GM19397 (cell line): ENCODE data around the gene ABHD10.
A peak's percentile ranks its signal among the peaks of the same experiment; 100 is the strongest.

Experiments used
- ATAC-seq: cut with Tn5 transposase; IDR thresholded peaks from one replicate; pipeline ENCODE4 v1.9.1; 2021; ENCODE audit warnings: mild to moderate bottlenecking, moderate library complexity; ENCODE audit not compliant: unreplicated experiment

ABHD10 gene

DNA sequence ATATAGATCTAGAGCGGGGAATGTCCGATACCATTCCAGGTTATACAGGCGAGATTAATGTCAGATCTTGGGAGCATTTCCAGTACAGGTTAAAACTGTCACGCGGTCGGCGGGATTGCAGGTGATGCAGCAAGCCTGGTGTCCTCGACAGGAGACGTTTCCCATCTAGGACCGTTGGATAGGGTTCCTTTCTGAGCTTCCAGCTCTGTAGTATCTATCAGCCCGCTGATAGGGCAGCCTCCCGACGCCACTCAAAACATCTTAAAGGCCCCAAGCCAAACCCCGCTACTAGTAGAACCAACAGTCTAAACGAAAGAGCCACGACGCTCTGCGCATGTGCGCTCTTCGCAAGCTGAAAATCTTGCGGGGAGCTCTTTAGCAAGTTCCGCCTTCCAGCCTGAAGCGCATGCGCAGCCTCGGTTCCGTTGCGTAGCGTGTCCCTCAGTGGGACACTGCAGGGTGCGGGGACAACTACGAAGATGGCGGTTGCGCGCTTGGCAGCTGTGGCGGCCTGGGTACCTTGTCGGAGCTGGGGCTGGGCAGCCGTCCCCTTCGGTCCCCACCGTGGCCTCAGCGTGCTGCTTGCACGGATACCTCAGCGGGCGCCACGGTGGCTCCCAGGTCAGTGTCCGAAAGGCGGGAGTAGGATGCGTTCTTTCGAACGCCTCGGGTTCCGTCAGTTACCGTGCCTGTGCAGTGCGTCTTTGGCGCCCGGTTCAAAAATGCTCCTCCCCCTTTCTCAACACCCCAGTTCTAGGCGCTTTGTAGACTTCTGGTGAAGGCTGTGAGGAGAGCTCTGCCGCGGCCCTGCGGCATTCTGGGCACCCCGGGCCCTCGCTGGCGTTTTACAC is at the start of gene ABHD10:
TSS of gene ABHD10 (plus strand) at position 444 of the 851 bp plus-strand sequence. CDS start at position 480, 36 bp downstream.
- ATAC-seq: peak; percentile 97

DNA sequence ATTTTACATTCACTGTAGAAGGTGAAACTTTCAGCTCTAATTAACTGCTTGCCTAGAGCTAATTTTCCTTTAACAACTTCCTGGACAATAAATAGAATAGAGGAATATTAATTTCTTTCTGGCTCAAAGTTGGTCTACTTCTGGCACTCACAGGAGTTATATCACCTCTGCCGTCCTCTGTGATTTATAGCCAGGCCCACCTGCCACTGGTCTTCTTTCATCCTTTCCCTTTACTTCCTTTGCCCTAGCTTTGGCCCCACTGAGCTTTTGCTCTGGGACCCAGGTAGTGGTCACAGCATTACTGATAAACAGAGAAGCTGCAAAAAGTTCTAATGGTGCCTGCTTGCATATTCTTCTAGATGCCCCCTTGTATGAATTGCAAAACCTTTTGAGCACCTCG is 49.3 kb upstream of the ABHD10 start:
- ATAC-seq: no peak

DNA sequence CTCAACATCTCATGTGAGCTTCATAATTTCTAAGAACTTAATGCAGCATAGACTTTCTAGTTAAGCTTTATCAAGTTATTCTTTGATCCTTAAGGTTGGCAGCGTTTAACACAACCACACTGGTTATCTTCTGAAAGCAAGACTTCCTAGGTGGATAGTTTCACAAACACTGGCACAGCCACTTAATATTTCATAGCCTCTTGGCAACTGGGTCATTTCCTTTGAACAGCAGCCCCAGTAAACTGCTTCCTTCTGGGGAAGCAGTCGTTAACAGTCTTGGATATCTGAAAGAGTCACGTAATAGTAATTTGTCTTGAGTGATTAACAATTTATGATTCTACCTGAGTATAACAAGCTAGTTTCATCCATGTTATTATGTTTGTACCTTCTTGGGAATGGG is 45.9 kb upstream of the ABHD10 start:
- no peak for ATAC-seq

DNA sequence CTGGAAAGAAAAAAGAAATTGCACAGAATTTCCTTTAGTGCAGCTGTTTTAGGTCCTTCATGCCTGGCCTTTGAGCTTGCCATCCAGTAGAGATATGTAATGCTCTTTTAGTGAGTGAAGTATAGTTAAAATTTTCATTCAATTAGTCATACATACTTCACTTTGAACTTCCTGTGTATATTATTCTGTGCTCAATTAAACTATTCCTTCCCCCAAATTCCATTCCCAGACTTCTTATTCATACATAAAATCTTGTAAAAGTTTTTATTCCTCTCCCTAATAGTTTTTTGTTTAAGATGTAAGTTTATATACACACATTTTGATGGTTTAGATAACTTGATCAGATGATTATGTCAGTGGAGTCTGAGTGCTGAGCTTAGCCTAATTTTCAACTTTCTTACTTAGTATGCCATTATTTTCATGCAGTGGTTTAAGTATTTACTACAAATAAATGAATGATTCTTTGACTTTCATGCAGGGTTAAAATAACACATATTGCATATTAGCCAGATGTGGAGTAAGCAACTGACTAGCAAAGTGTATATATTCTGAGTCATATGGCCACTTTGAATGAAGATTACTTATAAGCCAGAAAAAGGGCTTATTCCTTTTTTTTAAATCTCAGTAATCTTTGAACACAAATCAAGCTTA is 42.5 kb upstream of the ABHD10 start:
- ATAC-seq: no peak

DNA sequence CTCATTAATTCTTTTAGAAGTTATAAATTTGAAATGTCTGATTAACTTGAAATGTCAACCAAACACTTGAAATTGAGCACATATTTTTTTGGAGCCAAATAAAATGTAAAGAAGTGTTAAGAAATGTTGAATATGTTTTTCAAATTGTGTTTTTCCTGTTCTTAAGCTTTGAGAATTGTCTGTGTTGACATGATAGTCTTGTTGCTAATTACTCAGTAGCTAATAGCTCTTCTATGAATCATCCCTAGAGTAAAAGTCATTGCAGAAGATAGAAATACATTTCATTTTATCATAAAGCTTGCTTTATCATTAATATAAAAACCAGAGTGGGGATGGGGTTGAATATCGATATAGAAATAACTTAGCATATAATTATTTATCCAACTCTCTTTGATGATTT is 41.9 kb upstream of the ABHD10 start:
- ATAC-seq: no peak

DNA sequence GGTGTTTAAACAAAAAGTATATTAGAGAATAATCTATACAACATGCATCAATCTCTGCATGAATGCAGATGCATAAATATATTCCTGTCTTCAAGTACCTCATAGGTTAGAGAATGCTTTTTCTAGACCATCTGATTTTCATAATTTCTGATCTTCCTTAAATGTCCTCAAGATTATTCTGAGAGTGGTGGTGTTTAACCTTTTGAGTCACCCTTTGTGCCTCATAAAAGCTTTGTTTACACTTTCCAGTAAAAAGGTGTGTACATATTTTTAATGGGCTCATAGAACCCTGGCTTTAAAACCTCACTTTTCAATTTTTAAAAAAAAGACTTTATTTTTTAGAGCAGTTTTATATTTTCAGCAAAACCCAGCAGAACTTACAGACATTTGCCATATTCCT is 41.0 kb upstream of the ABHD10 start:
- ATAC-seq: no peak

DNA sequence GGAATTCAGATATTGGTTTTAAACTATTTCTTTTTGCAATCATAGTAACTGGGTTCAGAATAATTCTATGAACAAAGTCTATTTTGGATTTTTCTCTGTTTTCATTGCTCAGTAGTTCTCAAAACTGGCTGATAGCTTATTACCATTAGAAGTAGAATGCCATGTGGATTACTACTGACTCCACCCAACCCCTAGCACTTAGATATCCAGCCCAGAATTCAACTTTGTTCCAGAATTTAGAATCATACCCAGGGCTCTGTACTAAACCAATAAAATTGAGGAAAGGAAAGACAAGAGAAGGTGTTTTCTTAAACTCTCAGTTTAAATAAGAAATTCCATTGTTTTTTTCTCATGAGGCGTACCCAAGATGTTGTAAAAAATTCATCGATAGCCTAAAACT is 39.0 kb upstream of the ABHD10 start:
- no peak for ATAC-seq

DNA sequence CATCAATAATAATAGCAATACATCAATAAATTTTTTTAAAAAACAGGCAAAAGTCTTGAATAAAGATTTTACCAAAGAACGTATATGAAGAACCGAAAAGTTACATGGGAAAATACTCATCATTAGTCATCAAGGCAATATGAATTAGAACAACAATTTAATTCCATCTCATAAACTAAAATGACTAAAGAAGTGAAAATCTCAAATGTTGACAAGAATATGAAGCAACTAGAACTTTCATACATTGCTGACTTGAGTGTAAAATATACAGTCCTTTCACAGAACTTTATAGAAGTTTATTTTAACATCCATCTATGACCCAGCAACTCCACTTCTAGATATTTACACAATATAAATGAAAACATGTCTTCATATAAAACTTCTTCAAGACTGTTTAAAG is 35.3 kb upstream of the ABHD10 start:
- no peak for ATAC-seq

DNA sequence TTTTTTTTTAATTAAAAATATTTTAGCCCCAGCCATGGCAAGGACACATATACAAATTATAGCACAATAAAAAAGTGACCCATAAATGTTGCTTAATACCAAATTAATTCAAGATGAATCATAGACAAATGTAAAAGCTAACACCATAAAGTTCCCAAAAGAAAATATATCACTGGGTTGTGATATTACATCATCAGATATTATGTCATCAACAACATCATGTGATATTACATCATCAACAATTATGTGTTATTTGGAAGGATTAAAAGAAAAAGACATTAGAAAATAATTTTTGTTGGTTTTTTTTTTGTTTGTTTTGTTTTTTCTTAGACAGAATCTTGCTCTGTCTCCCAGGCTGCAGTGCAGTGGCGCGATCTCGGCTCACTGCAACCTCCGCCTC is 34.5 kb upstream of the ABHD10 start:
- no peak for ATAC-seq

DNA sequence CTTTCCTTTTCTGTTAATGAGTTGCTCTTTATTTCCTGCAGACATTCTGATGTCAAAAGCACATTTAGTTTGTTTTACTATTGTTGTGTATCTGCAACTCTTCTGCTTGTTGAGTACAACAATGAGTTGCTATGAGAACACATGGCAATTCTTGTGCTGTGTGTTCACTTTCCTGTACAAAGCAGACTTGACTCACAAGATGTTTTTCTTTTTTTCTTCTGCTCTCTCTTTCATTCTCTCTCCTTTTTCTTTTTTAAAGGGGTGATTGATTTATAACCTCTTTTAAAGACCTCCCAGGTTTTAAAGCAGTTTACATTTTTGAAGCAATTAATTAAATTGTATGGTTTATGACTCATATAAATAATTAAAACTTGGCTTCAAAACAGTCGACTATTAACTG is 31.6 kb upstream of the ABHD10 start:
- no peak for ATAC-seq

DNA sequence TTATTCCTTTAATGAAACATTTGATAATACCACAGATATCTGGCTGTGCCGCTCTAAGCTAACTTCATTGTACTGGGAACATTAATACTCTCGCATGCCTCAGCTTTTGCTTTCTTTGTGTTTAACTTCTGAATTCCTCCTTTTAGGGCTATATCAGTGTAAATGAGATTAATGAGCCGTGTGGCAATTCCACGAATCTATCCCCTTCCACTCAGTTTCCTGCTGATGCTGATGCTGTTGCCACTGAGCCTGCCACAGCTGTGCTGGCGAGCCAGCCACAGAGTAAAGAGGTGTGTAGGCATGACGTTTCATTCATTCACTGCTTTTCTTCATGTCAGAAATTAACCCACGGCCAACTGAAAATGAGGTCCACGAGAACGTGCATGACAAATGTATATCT is 30.0 kb upstream of the ABHD10 start:
- ATAC-seq: no peak

DNA sequence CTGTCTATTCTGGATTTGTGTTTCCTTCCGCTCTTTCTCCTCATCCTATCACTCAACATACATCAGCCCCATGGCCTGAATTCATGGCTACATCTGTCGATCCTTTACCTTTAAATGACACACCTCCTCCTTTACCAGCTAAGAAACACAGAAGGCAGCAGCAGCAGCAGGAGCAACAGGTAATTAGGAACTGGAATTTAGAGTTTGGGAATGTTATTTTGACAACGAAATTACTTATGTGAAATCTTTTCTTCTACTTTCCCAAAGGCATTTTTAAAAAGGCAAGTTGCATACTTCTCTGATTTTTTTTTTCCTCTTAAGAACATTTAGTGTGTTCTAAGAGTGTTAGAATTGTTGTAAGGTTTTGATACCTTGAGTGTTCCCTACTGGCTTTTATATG is 29.1 kb upstream of the ABHD10 start:
- ATAC-seq: no peak

DNA sequence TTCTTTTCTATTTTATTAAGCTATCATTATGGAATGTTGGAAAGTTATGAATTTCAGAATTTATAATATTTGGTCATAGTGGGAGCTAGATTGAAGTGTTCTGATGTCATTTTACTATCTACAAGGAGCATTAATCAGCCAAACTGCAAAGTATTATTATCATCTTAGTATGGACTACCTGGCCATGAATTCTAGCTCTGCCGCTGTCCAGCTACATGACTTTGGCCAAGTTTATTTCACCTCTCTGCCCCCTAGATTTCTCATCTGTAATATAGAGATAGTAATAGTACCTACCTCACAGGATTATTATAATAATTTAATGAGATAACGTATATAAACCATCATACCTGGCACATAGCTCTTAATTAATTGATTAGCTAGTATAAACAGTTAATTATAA is 27.8 kb upstream of the ABHD10 start:
- ATAC-seq: no peak

DNA sequence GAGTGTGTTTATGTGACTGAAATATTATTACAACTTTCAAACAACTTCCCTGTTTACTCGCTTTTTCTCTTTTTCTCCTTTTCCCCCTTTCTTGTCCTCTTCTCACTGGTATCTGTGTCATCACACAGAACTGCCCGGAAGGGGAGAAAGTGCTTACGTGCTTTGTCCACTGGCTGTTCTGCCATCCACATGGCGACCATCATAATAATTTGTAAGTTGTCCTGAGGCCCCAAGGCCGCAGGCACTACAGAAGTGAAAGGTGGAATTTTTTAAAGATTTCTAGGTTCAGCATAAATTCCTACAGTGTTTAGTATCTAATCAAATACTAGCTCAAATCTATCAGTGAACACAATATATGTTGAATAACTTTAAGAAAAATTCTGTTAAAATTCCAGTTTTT is 26.7 kb upstream of the ABHD10 start:
- no peak for ATAC-seq

DNA sequence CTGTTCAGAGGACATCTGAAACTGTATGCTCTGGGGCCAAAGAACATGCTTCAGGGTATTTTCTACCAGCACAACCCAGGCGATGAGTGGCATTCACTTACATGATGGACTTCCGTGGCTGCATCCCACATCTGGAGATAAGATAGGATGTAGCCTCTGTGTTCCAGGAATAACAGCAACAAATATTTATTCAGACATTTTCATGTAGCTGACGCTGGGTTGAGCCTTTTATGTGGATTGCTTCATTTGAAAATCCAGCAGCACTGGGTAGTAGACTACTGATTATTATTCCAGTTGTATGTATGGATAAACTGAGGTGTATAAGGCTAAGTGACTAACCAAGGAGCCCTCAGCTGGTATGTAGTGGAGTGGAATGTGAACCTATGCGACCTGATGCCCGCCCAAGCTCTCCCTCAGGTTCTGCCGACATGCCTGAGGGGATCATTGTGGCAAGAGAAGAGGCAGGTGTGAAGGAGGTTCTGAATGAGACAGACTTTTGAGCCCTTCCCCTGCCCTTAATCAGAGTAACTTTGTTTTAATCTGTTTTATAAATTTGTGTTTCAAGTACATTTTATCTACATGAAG is 25.9 kb upstream of the ABHD10 start:
- ATAC-seq: no peak

DNA sequence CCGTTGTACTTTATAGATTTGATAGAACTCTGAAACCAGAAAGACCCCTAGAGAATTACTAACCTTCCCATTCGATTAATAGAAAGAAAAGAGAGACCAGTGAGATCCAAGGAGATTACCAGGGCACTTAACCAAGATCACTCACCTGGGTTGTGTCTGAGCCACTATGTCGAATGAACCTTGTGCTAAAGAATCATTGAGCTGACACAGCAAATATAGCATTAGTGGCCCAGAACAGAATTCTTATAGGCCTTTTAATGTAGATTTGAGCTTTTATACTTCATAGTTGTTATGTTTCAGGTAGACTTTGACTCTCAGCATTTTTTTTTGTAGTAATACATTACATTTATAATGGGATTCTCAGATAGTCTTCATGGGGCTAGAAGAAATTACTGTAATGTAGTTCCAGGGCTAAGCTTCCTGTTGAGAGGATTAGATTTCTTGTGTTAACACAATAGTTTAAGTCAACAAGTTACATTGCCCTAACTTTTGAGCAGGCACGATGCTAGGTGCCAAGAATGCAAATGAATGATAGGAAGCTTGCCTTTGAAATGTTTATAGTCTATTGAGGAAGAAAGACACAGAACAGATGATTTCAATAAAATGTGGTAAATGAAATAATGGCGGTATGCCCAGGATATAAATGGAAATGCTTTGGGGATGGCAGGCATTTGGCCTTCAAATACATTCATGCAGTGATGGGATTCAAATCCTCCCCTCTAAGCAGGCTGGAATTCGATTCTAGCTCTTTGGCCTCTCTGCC is 24.4 kb upstream of the ABHD10 start:
- no peak for ATAC-seq

DNA sequence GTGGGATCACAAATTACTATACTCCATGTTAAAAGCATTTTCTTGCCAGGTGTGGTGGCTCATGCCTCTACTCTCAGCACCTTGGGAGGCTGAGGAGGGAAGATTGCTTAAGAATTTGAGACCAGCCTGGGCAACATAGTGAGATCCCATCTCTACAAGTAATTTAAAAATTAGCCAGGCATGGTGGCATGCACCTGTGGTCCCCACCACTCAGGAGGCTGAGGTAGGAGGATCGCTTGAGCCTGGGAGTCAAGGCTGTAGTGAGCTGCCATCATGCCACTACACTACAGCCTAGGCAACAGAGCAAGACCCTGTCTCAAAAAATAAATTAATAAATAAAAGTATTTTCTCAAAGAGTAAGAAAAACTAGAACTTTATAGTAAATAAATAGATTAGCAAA is 22.9 kb upstream of the ABHD10 start:
- no peak for ATAC-seq

DNA sequence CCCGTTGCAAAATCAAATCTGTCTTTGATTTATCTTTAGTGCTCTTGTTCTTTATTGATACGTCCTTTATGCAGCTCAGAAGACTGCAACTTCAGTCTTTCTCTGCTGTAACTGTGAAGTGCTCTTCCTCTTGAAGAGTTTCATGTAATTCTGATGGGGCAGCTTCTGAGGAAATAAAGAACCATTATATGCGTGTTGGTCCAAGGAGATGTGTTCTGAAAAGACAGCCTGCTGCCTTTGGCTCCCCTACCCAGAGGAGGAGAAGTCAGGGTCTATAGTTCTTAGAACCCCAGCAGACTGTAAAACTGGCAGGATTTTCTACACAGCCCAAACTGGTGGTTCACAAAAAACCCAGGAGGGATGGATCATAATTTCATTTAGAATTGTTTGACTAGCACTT is 22.4 kb upstream of the ABHD10 start:
- no peak for ATAC-seq

DNA sequence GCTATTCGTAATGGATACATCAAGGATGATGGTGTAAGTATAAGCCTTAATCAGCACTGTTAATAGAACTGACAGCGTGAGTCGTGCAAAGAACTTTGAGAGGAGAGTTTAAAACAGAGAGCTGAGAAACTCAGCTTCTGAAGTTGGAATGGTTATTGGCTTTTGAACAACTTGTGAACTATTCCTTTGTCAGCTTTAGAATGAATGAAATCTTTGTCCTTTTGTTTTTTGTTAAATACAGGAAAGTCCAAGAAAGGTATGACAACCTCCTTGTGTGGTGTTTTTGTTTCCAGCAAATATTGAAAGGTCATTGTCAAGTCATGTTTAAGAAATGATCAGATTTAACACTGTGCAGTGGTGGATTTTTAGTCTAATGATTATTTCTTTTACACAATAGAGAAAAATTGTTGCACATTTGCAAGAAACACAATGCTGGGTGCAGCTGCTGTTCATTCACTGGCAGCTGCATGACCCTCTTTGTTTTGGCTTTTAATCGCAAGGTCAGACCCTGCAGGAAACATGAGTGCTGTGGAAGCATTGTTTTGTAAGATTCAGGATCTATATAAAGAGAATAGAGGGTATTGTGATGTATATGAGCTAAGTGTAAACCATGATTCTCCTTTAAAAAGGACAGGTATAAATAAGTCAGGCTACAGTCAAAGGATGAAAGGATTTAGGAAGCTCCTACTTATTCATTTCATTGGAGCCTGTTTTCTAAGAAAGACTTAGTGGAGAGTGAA is 21.7 kb upstream of the ABHD10 start:
- no peak for ATAC-seq

DNA sequence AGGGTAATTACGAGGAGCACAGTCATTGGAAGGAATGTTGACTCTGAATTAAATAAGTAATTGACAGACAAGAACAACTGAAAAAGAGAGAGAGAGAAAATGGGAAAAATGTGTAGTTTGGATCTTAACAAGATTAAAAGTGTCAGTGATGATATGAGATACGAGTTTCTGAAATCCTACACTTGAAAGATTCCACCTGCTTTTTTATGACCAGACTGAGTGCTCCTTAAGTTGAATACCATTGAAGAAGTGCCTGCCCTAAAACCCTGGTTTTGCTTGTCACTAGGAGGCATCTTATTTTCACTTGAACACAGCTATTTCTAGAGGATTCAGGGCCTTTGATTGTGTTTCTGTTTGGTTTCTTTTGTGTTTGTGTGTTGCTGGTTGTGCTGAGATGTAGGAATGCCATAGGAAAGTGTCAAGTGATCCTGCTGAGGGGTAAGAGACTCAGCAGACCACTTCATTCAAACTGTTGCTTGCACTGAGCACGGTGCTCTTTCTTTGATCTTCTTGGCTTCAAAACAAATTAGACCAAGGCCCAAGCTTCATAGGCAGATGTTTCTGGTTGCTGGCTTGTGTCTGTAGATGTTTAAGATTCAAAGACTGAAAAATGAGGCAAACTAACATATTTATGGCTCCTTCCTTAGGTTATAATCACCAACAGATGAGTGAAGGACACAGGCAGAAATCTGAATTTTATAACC is 17.2 kb upstream of the ABHD10 start:
- ATAC-seq: no peak
